Measurements from ENCODE around the gene CISD1. TPM values are rescaled to one million over a fixed set of nuclear protein-coding genes. Genes with fewer than 3 reads are reported as not detected.
A peak's percentile ranks its signal among the peaks of the same experiment; 100 is the strongest.
"Not testable (repeated sequence)": the region's sequence is repeated elsewhere in the genome, so short reads cannot be mapped to it uniquely, and the experiment has no call there.

CISD1 gene
- total RNA-seq, 1 donor from 2014 or later = 22.6 TPM

DNA sequence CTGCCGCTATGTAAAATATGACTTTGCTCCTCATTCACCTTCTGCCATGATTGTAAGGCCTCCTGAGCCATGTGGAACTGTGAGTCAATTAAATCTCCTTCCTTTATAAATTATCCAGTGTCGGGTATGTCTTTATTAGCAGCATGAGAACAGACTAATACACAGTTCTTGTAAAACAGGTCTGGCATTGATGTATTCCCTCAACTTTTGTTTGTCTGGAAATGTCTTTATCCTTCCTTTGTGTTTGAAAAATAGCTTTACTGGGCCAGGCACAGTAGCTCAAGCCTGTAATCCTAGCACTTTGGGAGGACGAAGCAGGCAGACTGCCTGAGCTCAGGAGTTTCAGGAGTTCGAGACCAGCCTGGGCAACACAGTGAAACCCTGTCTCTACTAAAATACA lies 15.8 kb upstream of the CISD1 start:
- H3K4me1 Mint-ChIP-seq (ENCODE audit: low read depth) = peaks cover 3% of the 10 kb centered on the region
- DNase-seq (ENCODE audit: low spot score) = no peak
- TF ChIP-seq, protein P1, sequence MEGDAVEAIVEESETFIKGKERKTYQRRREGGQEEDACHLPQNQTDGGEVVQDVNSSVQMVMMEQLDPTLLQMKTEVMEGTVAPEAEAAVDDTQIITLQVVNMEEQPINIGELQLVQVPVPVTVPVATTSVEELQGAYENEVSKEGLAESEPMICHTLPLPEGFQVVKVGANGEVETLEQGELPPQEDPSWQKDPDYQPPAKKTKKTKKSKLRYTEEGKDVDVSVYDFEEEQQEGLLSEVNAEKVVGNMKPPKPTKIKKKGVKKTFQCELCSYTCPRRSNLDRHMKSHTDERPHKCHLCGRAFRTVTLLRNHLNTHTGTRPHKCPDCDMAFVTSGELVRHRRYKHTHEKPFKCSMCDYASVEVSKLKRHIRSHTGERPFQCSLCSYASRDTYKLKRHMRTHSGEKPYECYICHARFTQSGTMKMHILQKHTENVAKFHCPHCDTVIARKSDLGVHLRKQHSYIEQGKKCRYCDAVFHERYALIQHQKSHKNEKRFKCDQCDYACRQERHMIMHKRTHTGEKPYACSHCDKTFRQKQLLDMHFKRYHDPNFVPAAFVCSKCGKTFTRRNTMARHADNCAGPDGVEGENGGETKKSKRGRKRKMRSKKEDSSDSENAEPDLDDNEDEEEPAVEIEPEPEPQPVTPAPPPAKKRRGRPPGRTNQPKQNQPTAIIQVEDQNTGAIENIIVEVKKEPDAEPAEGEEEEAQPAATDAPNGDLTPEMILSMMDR (IDR thresholded peaks at IDR 0.05) = no peak
- H3K27me3 Mint-ChIP-seq (ENCODE audit: low read depth) = no peaks in the 10 kb centered on the region
- peaks cover 18% of the 10 kb centered on the region for H3K9me3 Mint-ChIP-seq (ENCODE audit: low read depth)
- H3K27ac Mint-ChIP-seq (ENCODE audit: unreplicated experiment) = no peak overlapping the region
- no peak overlapping the region for H3K4me3 Mint-ChIP-seq (ENCODE audit: unreplicated experiment)
- peaks cover 8% of the 10 kb centered on the region for H3K36me3 Mint-ChIP-seq (ENCODE audit: low read depth)

GRCh38 chr10:58254644-58255043 lies 14.3 kb upstream of the CISD1 start:
- no peak for DNase-seq (ENCODE audit: low spot score)
- H3K36me3 Mint-ChIP-seq (ENCODE audit: low read depth) = peaks cover 10% of the 10 kb centered on the region
- H3K27ac Mint-ChIP-seq (ENCODE audit: unreplicated experiment) = no peak overlapping the region
- no peak overlapping the region for H3K4me3 Mint-ChIP-seq (ENCODE audit: unreplicated experiment)
- H3K9me3 Mint-ChIP-seq (ENCODE audit: low read depth) = peaks cover 18% of the 10 kb centered on the region
- H3K4me1 Mint-ChIP-seq (ENCODE audit: low read depth) = peaks cover 10% of the 10 kb centered on the region
- no peaks in the 10 kb centered on the region for H3K27me3 Mint-ChIP-seq (ENCODE audit: low read depth)
- TF ChIP-seq, protein P1 (IDR thresholded peaks at IDR 0.05) = no peak

DNA sequence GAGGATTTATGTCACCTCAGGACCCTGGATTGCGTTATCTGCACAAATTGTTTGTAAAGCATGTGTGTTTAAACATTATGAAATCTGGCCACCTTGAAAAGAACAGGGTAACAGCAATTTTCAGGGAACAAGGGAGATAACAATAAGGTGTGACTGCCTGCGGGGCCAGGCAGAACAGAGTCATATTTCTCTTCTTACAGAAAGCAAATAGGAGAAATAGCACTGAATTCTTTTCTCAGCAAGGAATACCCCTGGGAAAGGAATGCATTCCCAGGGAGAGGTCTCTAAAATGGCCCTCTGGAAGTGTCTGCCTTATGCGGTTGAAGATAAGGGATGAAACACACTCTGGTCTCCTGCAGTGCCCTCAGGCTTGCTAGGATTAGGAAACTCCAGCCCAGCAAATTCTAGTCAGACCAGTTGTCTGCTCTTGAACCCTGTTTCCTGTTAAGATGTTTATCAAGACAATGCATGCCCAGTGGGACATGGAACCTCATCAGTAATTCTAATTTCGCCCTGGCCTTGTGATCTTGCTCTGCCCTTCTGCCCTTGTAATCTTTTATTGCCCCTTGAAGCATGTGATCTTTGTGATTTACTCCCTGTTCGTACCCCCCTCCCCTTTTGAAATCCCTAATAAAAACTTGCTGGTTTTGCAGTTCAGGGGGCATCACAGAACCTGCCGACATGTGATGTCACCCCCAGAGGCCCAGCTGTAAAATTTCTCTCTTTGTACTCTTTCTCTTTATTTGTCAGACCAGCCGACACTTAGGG lies 12.8 kb upstream of the CISD1 start:
- not testable (repeated sequence) for DNase-seq (ENCODE audit: low spot score); H3K27me3 Mint-ChIP-seq (ENCODE audit: low read depth); H3K4me1 Mint-ChIP-seq (ENCODE audit: low read depth); H3K36me3 Mint-ChIP-seq (ENCODE audit: low read depth); H3K27ac Mint-ChIP-seq (ENCODE audit: unreplicated experiment); H3K4me3 Mint-ChIP-seq (ENCODE audit: unreplicated experiment)
- peaks cover 18% of the 10 kb centered on the region for H3K9me3 Mint-ChIP-seq (ENCODE audit: low read depth)

DNA sequence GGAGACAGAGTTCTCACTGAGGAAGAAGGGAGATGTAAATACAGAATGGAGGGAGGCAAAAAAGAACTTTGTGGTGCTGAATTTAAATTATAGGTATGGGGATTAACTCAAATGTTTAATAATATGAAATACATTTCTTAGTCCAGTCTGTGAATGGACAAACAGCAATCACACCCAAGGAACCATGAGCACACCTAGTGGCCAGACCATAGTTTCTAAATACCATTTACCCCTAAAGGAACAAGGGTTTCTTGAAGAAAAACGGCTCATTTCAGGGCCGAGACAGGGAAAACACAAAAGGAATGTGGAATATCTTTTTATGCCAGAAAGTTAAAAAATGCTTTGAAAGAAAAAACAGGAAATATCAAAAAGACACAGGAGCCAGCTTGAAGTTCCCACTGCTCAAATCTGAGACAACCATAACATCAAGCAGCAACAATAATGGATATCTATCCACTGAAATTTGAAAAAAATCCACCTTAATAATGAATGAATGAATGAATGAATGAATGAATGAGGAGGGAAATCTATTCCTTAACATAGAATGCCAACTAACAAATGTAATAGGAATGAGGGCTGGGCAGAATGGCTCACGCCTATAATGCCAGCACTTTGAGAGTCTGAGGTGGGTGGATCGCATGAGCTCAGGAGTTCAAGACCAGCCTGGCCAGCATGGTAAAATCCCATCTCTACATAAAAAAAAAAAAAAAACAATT lies 9.8 kb upstream of the CISD1 start:
- Mint-ChIP-seq H3K27ac (ENCODE audit: unreplicated experiment) (no peak overlapping the region), H3K36me3 (ENCODE audit: low read depth) (peaks cover 6% of the 10 kb centered on the region), H3K4me3 (ENCODE audit: unreplicated experiment) (no peak overlapping the region), H3K27me3 (ENCODE audit: low read depth) (no peaks in the 10 kb centered on the region), H3K9me3 (ENCODE audit: low read depth) (peaks cover 10% of the 10 kb centered on the region), H3K4me1 (ENCODE audit: low read depth) (peaks cover 12% of the 10 kb centered on the region)
- DNase-seq (ENCODE audit: low spot score) = no peak
- TF ChIP-seq, protein P1 (IDR thresholded peaks at IDR 0.05) = peak; percentile 44

DNA sequence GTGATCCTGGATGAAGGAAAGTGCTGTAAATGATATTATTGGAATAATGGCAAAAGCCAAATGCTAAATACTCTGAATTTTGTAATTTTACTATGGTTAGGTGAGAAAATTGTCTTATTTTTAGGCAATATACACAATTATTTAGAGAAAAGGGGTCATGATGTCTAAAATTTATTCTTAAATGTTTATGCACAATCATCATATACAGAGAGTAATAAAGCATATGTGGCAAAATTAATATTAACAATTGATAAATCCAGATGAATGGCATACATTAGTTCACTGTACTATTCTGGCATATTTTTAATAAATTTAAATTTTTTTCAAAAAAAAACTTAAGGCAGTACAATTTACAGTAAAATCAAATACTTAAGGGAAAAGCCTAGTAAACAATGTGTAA lies 8.6 kb upstream of the CISD1 start:
- peaks cover 22% of the 10 kb centered on the region for H3K4me1 Mint-ChIP-seq (ENCODE audit: low read depth)
- H3K27ac Mint-ChIP-seq (ENCODE audit: unreplicated experiment) = no peak overlapping the region
- peaks cover 5% of the 10 kb centered on the region for H3K36me3 Mint-ChIP-seq (ENCODE audit: low read depth)
- H3K4me3 Mint-ChIP-seq (ENCODE audit: unreplicated experiment) = no peak overlapping the region
- H3K9me3 Mint-ChIP-seq (ENCODE audit: low read depth) = peaks cover 9% of the 10 kb centered on the region
- TF ChIP-seq, protein P1 (IDR thresholded peaks at IDR 0.05) = no peak
- DNase-seq (ENCODE audit: low spot score) = no peak
- no peaks in the 10 kb centered on the region for H3K27me3 Mint-ChIP-seq (ENCODE audit: low read depth)

All from chondrocyte (in vitro differentiated cells).